Measurements from ENCODE around the gene DDX56.

The DDX56 gene, protein sequence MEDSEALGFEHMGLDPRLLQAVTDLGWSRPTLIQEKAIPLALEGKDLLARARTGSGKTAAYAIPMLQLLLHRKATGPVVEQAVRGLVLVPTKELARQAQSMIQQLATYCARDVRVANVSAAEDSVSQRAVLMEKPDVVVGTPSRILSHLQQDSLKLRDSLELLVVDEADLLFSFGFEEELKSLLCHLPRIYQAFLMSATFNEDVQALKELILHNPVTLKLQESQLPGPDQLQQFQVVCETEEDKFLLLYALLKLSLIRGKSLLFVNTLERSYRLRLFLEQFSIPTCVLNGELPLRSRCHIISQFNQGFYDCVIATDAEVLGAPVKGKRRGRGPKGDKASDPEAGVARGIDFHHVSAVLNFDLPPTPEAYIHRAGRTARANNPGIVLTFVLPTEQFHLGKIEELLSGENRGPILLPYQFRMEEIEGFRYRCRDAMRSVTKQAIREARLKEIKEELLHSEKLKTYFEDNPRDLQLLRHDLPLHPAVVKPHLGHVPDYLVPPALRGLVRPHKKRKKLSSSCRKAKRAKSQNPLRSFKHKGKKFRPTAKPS

DNA sequence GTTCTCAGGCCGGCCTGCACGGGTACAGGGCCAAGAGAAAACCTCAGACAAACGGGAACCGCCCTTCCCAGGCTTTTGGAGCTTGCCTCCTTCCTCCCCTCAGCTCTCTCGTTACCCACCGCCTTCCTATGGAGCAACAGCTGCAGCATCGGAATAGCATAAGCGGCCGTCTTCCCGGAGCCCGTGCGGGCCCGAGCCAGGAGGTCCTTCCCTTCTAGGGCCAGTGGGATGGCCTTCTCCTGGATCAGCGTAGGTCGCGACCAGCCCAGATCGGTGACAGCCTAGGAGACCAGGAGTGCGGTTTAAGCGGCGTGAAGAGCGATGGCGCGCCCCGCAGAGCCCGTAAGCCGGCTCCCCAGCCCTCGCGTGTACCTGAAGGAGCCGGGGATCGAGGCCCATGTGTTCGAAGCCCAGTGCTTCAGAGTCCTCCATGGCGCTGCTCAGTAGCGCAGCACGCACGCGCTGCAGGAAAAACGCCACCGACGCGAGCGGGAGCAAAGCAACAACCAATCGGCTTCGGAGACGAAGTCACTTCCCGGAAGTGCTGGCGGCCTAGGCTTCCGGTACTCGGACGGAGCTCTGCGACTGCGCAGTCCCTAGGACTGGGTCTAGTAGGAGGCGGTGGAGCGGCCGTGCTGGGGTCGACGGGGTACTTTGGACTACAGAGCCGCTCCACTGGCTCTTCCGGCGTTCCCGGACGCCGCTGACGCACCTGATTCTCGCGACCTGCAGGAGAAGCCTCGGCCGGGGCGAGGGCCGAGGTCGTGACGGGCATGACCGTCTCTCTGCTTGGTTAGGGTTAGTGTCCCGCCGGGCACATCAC lies at the start of gene DDX56:
Gene DDX56, minus strand, starts transcription at position 445 of the 823 bp plus-strand sequence. Its CDS starts 13 bp downstream, at position 432.
- Histone ChIP-seq H3K4me3 (ENCODE audit: low read depth in 1 of 2, low read length in 2 of 2) (peak within 1 kb of the TSS; percentile 89 to 99), H3K36me3 (ENCODE audit: control insufficient read depth in 1 of 2, insufficient read depth in 2 of 2, low read length in 2 of 2) (peaks cover 40 to 52% of the 10 kb centered on the region in 2 donors), H3K27ac (ENCODE audit: low read length) (peak within 1 kb of the TSS; percentile 86), H3K4me1 (ENCODE audit: control insufficient read depth in 1 of 2, insufficient read depth in 2 of 2, low read length in 2 of 2) (peaks cover 9 to 24% of the 10 kb centered on the region in 2 donors), H3K27me3 (ENCODE audit: low read depth, low read length) (no peaks in the 10 kb centered on the region), H3K9me3 (ENCODE audit: control insufficient read depth in 1 of 2, low read length in 2 of 2) (no peaks in the 10 kb centered on the region)

DNA sequence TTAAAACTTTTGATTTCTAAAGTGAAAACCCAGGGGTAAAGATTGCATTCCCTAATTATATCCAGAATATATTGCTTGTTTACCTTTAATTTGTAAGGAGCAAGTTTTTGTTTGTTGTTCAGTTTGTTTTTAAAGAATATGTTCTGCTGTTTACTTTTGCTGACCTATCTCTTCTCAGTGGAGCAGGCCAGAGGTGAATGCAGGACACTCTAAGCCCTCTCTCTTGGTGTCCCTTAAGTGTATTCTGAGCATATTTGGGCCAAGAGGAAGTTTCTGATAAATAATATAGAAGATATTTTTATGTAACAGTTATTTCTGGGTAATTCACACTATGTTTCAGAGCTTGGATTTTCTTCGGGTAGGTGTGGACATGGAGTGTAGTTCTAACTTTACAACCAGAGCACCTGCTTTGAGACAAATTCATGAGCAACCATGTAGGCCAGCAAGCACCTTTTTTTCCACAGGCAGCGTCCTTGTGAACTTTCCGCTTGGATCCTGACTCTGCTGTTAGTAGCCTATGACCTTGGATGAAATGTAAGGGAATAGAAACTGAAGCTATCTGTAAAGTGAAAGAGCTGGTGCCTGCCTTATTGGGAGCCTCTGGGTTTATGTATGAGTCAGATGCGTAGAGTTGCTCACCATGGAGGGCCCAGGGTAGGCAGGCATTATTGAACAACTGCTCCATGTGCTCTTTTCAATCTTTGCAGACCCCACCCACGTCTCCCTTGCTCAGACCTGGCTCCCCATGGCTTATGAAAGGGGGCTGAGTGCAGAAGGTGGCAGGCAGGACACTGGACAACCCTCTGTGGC lies 48.8 kb upstream of the DDX56 start:
- no peak overlapping the region for H3K4me3 ChIP-seq (ENCODE audit: low read depth in 1 of 2, low read length in 2 of 2)
- H3K27ac ChIP-seq (ENCODE audit: low read length), result peak overlapping the region; percentile 50
- no peaks in the 10 kb centered on the region for H3K27me3 ChIP-seq (ENCODE audit: low read depth, low read length)
- no peaks in the 10 kb centered on the region for H3K9me3 ChIP-seq (ENCODE audit: control insufficient read depth in 1 of 2, low read length in 2 of 2)
- H3K4me1 ChIP-seq (ENCODE audit: control insufficient read depth in 1 of 2, insufficient read depth in 2 of 2, low read length in 2 of 2), result peaks cover 6 to 26% of the 10 kb centered on the region in 2 donors
- H3K36me3 ChIP-seq (ENCODE audit: control insufficient read depth in 1 of 2, insufficient read depth in 2 of 2, low read length in 2 of 2), result peaks cover 15 to 30% of the 10 kb centered on the region in 2 donors

DNA sequence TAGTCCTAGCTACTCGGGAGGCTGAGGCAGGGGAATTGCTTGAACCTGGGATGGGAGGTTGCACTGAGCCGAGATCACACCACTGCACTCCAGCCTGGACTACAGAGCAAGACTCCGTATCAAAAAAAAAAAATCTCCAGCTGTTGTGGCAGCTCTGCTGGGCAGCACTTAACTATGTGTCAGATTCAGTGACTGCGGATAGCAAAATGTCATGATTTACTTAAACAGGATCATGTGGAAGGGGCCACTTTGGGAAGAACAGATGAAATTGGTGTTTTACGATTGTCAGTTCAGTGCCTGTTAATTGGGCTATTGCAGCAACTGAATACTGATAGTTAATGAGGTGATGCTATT lies 48.0 kb upstream of the DDX56 start:
- peaks cover 15 to 29% of the 10 kb centered on the region in 2 donors for H3K36me3 ChIP-seq (ENCODE audit: control insufficient read depth in 1 of 2, insufficient read depth in 2 of 2, low read length in 2 of 2)
- H3K4me1 ChIP-seq (ENCODE audit: control insufficient read depth in 1 of 2, insufficient read depth in 2 of 2, low read length in 2 of 2), result peaks cover 6 to 30% of the 10 kb centered on the region in 2 donors
- no peak overlapping the region for H3K4me3 ChIP-seq (ENCODE audit: low read depth in 1 of 2, low read length in 2 of 2)
- H3K27me3 ChIP-seq (ENCODE audit: low read depth, low read length), result no peaks in the 10 kb centered on the region
- no peaks in the 10 kb centered on the region for H3K9me3 ChIP-seq (ENCODE audit: control insufficient read depth in 1 of 2, low read length in 2 of 2)
- peak overlapping the region; percentile 50 for H3K27ac ChIP-seq (ENCODE audit: low read length)

DNA sequence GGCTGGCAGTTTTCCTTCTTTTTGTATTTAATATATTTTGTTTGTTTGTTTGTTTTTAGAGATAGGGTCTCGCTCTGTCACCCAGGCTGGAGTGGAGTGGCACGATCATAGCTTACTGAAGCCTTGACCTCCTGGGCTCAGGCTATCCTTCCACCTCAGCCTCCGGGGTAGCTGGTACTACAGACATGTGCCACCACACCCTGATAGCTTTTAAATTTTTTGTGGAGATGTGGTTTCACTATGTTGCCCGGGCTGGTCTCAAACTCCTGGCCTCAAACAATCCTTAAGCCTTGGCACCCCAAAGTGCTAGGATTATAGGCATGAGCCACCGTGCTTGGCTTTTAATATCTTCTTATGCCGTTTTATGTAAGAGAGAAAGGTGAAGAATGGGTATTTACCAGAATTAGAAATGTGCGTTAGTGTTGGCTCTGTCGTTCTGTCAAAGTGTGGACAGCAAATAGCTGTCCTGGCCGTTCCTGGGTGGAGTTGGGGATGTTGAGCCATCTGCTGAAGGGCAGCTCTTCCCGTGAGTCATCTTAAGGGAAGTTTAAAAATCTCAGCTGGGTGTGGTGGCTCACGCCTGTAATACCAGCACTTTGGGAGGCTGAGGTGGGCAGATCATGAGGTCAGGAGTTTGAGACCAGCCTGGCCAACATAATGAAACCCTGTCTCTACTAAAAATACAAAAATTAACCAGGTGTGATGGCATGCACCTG lies 47.5 kb upstream of the DDX56 start:
- peak overlapping the region; percentile 13 for H3K27ac ChIP-seq (ENCODE audit: low read length)
- no peaks in the 10 kb centered on the region for H3K9me3 ChIP-seq (ENCODE audit: control insufficient read depth in 1 of 2, low read length in 2 of 2)
- peaks cover 15 to 24% of the 10 kb centered on the region in 2 donors for H3K36me3 ChIP-seq (ENCODE audit: control insufficient read depth in 1 of 2, insufficient read depth in 2 of 2, low read length in 2 of 2)
- H3K4me3 ChIP-seq (ENCODE audit: low read depth in 1 of 2, low read length in 2 of 2), result no peak overlapping the region
- H3K4me1 ChIP-seq (ENCODE audit: control insufficient read depth in 1 of 2, insufficient read depth in 2 of 2, low read length in 2 of 2), result peaks cover 6 to 30% of the 10 kb centered on the region in 2 donors
- no peaks in the 10 kb centered on the region for H3K27me3 ChIP-seq (ENCODE audit: low read depth, low read length)

DNA sequence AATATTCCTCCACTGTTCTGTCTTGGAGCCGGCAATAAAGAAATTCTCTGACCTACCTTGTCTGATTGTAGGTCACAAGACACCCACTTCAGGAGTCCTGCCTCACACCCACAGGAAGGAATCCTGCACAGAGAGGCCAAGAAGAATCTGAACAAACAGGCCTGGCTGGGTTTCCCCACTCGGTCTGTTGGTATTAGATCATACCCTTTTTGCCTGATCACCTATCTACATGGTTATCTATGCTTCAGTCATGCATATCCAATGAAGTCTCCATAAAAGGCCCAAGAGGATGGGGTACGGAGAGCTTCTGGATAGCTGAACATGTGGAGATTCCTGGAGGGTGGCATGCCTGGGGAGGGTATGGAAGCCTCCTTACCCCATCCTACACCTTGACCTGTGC lies 45.0 kb upstream of the DDX56 start:
- H3K9me3 ChIP-seq (ENCODE audit: control insufficient read depth in 1 of 2, low read length in 2 of 2), result no peaks in the 10 kb centered on the region
- H3K27ac ChIP-seq (ENCODE audit: low read length), result no peak overlapping the region
- peaks cover 12 to 37% of the 10 kb centered on the region in 2 donors for H3K4me1 ChIP-seq (ENCODE audit: control insufficient read depth in 1 of 2, insufficient read depth in 2 of 2, low read length in 2 of 2)

DNA sequence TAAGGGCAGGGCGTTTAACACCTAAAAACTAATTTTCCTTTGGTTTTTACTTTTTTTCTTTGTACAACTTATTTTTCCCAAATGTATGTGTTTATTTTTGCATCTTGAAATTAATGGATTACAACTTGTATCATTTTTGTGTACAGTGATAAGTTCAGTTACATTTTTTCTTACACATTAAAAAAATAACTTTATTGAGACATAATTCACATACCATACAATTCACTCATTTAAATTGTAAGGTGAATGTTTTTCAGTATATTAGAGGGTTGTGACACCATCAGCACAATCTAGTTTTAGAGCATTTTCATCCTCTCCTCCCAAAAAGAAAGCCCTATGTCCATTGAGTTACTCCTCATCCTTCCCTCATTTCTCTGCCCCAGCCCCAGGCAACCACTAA lies 44.3 kb upstream of the DDX56 start:
- no peak overlapping the region for H3K27ac ChIP-seq (ENCODE audit: low read length)
- no peaks in the 10 kb centered on the region for H3K27me3 ChIP-seq (ENCODE audit: low read depth, low read length)
- no peak overlapping the region for H3K4me3 ChIP-seq (ENCODE audit: low read depth in 1 of 2, low read length in 2 of 2)
- H3K4me1 ChIP-seq (ENCODE audit: control insufficient read depth in 1 of 2, insufficient read depth in 2 of 2, low read length in 2 of 2), result peaks cover 12 to 35% of the 10 kb centered on the region in 2 donors
- peaks cover 0 to 4% of the 10 kb centered on the region in 2 donors for H3K36me3 ChIP-seq (ENCODE audit: control insufficient read depth in 1 of 2, insufficient read depth in 2 of 2, low read length in 2 of 2)
- H3K9me3 ChIP-seq (ENCODE audit: control insufficient read depth in 1 of 2, low read length in 2 of 2), result no peaks in the 10 kb centered on the region

More for the DNA sequence above, 45.0 kb upstream of the DDX56 start:
- peaks cover 0 to 4% of the 10 kb centered on the region in 2 donors for H3K36me3 ChIP-seq (ENCODE audit: control insufficient read depth in 1 of 2, insufficient read depth in 2 of 2, low read length in 2 of 2)
- no peaks in the 10 kb centered on the region for H3K27me3 ChIP-seq (ENCODE audit: low read depth, low read length)
- H3K4me3 ChIP-seq (ENCODE audit: low read depth in 1 of 2, low read length in 2 of 2), result no peak overlapping the region

DNA sequence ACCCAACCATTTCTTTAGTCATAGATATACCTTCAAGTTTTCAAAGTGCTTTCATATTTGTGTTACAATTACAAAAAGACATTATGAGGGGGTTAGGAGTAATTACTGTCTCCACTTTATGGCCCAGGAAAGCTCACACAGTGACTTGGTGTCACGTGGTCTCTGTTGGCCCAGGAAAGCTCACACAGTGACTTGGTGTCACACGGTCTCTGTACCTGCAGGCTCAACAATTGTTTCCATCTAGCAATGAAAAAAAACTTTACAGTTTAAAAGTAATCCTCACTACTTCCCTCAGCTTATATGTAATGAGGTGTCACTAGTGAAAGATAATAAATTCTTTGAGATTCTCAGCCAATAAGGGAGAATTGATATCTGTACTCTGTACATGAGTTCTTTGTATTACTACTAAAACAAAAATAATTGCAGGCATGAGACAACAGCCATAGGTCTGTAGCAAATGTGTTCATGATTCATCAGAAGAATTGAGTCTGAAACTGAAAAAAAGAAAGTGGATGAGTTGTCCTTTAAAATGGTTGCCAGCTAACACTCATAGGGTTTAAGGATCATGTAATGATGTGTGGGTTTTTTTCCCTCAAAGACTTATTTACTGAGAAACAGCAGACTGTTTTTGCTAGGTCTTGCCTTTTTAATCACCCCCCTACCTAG lies 43.6 kb upstream of the DDX56 start:
- Histone ChIP-seq H3K4me3 (ENCODE audit: low read depth in 1 of 2, low read length in 2 of 2) (no peak overlapping the region), H3K27ac (ENCODE audit: low read length) (peak overlapping the region; percentile 2), H3K4me1 (ENCODE audit: control insufficient read depth in 1 of 2, insufficient read depth in 2 of 2, low read length in 2 of 2) (peaks cover 12 to 29% of the 10 kb centered on the region in 2 donors)

DNA sequence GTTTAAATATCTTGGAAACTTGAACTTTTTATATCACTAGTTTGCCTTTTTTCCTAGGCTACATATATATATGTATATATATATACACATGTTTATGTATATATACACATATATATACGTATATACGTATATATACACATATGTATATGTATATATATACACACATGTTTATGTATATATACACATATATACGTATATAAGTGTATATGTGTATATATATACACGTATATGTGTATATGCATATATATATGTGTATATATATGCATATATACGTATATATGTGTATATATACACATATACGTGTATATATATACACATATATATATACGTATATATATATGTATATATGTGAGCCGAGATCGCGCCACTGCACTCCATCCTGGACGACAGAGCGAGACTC lies 42.8 kb upstream of the DDX56 start:
- Histone ChIP-seq H3K4me3 (ENCODE audit: low read depth in 1 of 2, low read length in 2 of 2) (no peak overlapping the region), H3K4me1 (ENCODE audit: control insufficient read depth in 1 of 2, insufficient read depth in 2 of 2, low read length in 2 of 2) (peaks cover 7 to 28% of the 10 kb centered on the region in 2 donors), H3K36me3 (ENCODE audit: control insufficient read depth in 1 of 2, insufficient read depth in 2 of 2, low read length in 2 of 2) (peaks cover 0 to 4% of the 10 kb centered on the region in 2 donors), H3K9me3 (ENCODE audit: control insufficient read depth in 1 of 2, low read length in 2 of 2) (no peaks in the 10 kb centered on the region), H3K27me3 (ENCODE audit: low read depth, low read length) (no peaks in the 10 kb centered on the region), H3K27ac (ENCODE audit: low read length) (no peak overlapping the region)

More for the DNA sequence above, 43.6 kb upstream of the DDX56 start:
- no peaks in the 10 kb centered on the region for H3K9me3 ChIP-seq (ENCODE audit: control insufficient read depth in 1 of 2, low read length in 2 of 2)
- peaks cover 0 to 4% of the 10 kb centered on the region in 2 donors for H3K36me3 ChIP-seq (ENCODE audit: control insufficient read depth in 1 of 2, insufficient read depth in 2 of 2, low read length in 2 of 2)
- H3K27me3 ChIP-seq (ENCODE audit: low read depth, low read length), result no peaks in the 10 kb centered on the region

DNA sequence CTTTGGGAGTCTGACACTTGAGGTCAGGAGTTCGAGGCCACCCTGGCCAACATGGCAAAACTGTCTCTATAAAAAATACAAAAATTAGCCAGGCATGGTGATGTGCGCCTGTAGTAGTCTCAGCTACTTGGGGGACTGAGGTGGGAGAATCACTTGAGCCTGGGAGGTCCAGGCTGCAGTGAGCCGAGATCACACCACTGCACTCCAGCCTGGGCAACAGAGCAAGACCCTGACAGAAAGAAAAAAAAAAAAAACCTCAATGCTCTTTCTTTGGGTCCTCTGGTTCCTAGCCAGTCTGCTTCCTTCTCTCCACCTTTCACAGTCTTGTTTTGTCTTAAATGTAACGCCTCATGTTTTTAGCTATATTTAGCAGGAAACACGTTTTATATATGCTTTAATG lies 42.1 kb upstream of the DDX56 start:
- Histone ChIP-seq H3K27ac (ENCODE audit: low read length) (peak overlapping the region; percentile 77), H3K27me3 (ENCODE audit: low read depth, low read length) (no peaks in the 10 kb centered on the region), H3K4me3 (ENCODE audit: low read depth in 1 of 2, low read length in 2 of 2) (no peak overlapping the region), H3K4me1 (ENCODE audit: control insufficient read depth in 1 of 2, insufficient read depth in 2 of 2, low read length in 2 of 2) (peaks cover 7 to 24% of the 10 kb centered on the region in 2 donors), H3K9me3 (ENCODE audit: control insufficient read depth in 1 of 2, low read length in 2 of 2) (no peaks in the 10 kb centered on the region), H3K36me3 (ENCODE audit: control insufficient read depth in 1 of 2, insufficient read depth in 2 of 2, low read length in 2 of 2) (peaks cover 0 to 4% of the 10 kb centered on the region in 2 donors)

DNA sequence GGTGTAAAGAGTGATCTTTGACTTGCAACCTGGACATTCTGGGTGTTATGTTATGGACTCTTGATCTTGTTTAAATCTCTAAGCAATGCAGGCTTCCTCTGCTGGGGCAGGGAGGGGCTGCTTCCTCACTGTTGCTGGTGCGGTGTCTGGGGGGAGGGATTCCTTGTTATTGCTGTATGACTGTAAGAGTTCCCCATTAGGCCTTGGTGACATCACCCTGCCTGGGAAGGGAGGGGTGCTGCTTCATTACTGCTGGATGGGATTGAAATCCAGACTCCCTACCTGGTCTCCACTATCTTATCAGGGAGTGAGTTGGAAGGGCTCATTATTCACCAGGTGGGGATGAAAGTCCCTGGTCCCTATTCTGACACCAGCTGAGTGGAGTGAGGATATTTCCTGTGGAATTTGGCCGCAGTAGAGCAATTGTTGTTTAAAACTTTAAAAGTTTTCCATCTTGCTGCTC lies 41.5 kb upstream of the DDX56 start:
- Histone ChIP-seq H3K27ac (ENCODE audit: low read length) (peak overlapping the region; percentile 77), H3K4me1 (ENCODE audit: control insufficient read depth in 1 of 2, insufficient read depth in 2 of 2, low read length in 2 of 2) (peaks cover 7 to 21% of the 10 kb centered on the region in 2 donors), H3K36me3 (ENCODE audit: control insufficient read depth in 1 of 2, insufficient read depth in 2 of 2, low read length in 2 of 2) (peaks cover 0 to 4% of the 10 kb centered on the region in 2 donors), H3K27me3 (ENCODE audit: low read depth, low read length) (no peaks in the 10 kb centered on the region), H3K9me3 (ENCODE audit: control insufficient read depth in 1 of 2, low read length in 2 of 2) (no peaks in the 10 kb centered on the region), H3K4me3 (ENCODE audit: low read depth in 1 of 2, low read length in 2 of 2) (no peak overlapping the region)

All from muscle layer of duodenum (tissue), 2 donors.